ENCODE measurements around the gene KRT82. TPM values are rescaled to one million over a fixed set of nuclear protein-coding genes. Genes with fewer than 3 reads are reported as not detected.

The KRT82 gene
- total RNA-seq, 2 donors from 2014 or later, result not detected

- H3K4me1 ChIP-seq, result no peaks in the 10 kb centered on the region
- no peak overlapping the region for H3K9ac ChIP-seq (ENCODE audit: low read depth in 2 of 2, low read length in 2 of 2)
- no peak overlapping the region for H3K4me3 ChIP-seq
- intact Hi-C loops (cut with DNase I), result no loop called here
- H3K27me3 ChIP-seq, result no peaks in the 10 kb centered on the region
- H3K9me3 ChIP-seq, result no peaks in the 10 kb centered on the region
- H3K36me3 ChIP-seq, result no peaks in the 10 kb centered on the region
- no peak for TF ChIP-seq CTCF (IDR thresholded peaks at IDR 0.05)
- DNase-seq, result no peak
- no peak overlapping the region for H3K27ac ChIP-seq
Measured at GRCh38 chr12:52404951-52405350, 1.2 kb downstream of the KRT82 start.

DNA sequence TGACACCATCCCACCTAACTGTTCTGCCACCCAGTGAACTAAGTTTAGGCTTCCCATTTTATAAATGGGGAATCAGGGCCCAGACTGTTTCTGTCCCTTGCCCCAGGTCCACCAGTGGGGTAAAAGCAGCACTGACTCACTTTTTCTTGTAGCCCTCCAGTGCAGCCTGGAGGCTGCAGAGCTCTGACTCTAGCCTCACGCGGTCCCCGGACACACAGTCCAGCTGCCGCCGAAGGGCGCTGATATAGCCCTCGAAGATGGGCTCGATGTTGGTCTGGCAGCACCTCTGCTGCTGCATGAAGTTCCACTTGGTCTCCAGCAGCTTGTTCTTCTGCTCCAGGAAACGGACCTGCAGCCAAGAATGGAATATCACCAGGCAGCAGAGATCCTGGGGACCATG is 2.6 kb downstream of the KRT82 start:
- no peak for TF ChIP-seq CTCF (IDR thresholded peaks at IDR 0.05)
- Histone ChIP-seq H3K27ac (no peak overlapping the region), H3K36me3 (no peaks in the 10 kb centered on the region), H3K4me3 (no peak overlapping the region), H3K4me1 (no peaks in the 10 kb centered on the region), H3K9ac (ENCODE audit: low read depth in 2 of 2, low read length in 2 of 2) (no peak overlapping the region), H3K9me3 (no peaks in the 10 kb centered on the region), H3K27me3 (no peaks in the 10 kb centered on the region)
- DNase-seq, result no peak
- intact Hi-C loops (cut with DNase I), result no loop called here

- no peaks in the 10 kb centered on the region for H3K4me1 ChIP-seq
- TF ChIP-seq CTCF (IDR thresholded peaks at IDR 0.05), result no peak
- no peak for DNase-seq
- no peaks in the 10 kb centered on the region for H3K27me3 ChIP-seq
- no peak overlapping the region for H3K27ac ChIP-seq
- intact Hi-C loops (cut with DNase I), result no loop called here
- H3K36me3 ChIP-seq, result no peaks in the 10 kb centered on the region
- H3K9ac ChIP-seq (ENCODE audit: low read depth in 2 of 2, low read length in 2 of 2), result no peak overlapping the region
- H3K9me3 ChIP-seq, result no peaks in the 10 kb centered on the region
- no peak overlapping the region for H3K4me3 ChIP-seq
Measured at GRCh38 chr12:52402873-52403540, 3.1 kb downstream of the KRT82 start.

DNA sequence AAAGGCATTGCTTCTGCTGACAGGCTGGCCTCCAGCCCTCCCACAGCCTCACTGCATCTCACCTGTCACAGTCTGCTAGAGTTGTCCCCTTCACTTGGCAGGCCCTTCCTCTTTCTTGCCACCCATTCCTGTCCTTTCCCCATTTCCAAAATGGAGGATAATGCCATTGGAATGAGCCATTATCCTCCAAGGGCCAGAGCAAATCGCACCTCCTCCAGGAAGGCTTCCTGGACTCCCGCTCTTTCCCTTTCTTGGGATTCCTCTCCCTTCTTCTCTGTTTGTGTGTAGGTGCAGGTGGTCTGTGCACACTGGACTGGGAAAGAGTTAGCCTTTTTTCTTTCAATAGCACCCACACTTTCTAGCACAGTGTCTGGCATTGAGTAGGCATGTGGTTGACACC is 3.8 kb downstream of the KRT82 start:
- H3K9me3 ChIP-seq, result no peaks in the 10 kb centered on the region
- H3K27ac ChIP-seq, result no peak overlapping the region
- DNase-seq, result no peak
- no peak for TF ChIP-seq CTCF (IDR thresholded peaks at IDR 0.05)
- H3K9ac ChIP-seq (ENCODE audit: low read depth in 2 of 2, low read length in 2 of 2), result no peak overlapping the region
- no peaks in the 10 kb centered on the region for H3K27me3 ChIP-seq
- no peaks in the 10 kb centered on the region for H3K4me1 ChIP-seq
- H3K36me3 ChIP-seq, result no peaks in the 10 kb centered on the region
- intact Hi-C loops (cut with DNase I), result no loop called here
- H3K4me3 ChIP-seq, result no peak overlapping the region

GRCh38 chr12:52401926-52402325 is 4.2 kb downstream of the KRT82 start:
- no peaks in the 10 kb centered on the region for H3K4me1 ChIP-seq
- no peak overlapping the region for H3K9ac ChIP-seq (ENCODE audit: low read depth in 2 of 2, low read length in 2 of 2)
- intact Hi-C loops (cut with DNase I), result no loop called here
- H3K36me3 ChIP-seq, result no peaks in the 10 kb centered on the region
- TF ChIP-seq CTCF (IDR thresholded peaks at IDR 0.05), result no peak
- no peak overlapping the region for H3K4me3 ChIP-seq
- H3K27me3 ChIP-seq, result no peaks in the 10 kb centered on the region
- DNase-seq, result no peak
- no peaks in the 10 kb centered on the region for H3K9me3 ChIP-seq
- no peak overlapping the region for H3K27ac ChIP-seq

Data from colonic mucosa (tissue), 4 donors.